ENCODE measurements around the gene SPEG.

DNA sequence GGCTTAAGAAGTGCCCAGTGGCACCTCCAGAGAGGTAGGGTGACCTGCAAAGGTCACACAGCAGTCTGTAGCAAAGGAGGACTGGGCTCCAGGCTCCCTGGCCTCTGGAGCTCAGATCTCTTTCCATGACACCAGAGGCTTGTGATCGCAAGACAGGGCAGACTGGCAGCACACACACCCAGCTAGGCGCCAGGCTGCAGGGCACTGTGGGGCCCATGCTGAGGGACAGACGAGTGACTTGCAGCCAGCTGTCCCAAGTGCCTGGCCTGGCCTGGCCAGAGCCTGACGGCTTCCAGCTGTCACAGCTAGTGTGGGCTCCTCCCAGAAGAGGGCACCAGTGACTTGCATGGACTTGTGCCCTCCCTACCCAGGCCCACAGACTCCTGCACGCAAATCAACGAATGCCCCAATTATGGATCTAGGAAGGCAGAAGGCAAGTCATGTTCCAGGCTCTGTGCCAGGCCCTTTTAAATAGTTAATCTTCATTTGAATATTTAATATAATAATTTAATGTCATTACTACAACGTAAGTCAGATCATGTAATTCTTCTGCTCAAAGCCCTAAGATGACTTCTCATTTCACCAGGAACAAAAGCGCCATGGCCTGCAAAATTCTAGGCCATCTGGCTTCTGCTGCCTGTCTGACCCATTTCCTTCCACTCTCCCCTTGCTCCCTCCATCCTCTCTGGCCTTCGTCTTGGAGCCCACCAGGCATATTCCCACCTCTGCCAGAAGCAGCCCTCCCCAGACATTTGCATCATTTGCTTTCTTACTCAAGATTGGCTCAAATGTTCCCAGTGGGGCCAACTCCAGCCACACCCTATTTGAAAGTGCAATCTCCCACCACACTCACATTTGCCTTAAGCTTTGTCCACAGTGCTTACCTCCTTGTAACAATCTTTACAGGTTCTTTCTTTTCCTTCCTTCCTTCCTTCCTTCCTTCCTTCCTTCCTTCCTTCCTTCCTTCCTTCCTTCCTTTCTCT lies 3.7 kb upstream of the SPEG start:
- TF ChIP-seq POLR2AphosphoS5 (IDR thresholded peaks at IDR 0.05), result peak in 2 of 3 donors; percentile 43 to 45
- TF ChIP-seq, protein P1, sequence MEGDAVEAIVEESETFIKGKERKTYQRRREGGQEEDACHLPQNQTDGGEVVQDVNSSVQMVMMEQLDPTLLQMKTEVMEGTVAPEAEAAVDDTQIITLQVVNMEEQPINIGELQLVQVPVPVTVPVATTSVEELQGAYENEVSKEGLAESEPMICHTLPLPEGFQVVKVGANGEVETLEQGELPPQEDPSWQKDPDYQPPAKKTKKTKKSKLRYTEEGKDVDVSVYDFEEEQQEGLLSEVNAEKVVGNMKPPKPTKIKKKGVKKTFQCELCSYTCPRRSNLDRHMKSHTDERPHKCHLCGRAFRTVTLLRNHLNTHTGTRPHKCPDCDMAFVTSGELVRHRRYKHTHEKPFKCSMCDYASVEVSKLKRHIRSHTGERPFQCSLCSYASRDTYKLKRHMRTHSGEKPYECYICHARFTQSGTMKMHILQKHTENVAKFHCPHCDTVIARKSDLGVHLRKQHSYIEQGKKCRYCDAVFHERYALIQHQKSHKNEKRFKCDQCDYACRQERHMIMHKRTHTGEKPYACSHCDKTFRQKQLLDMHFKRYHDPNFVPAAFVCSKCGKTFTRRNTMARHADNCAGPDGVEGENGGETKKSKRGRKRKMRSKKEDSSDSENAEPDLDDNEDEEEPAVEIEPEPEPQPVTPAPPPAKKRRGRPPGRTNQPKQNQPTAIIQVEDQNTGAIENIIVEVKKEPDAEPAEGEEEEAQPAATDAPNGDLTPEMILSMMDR (IDR thresholded peaks at IDR 0.05 in 8 of 11, conservative IDR thresholded peaks at IDR 0.05 in 3 of 11), result no peak
